ENCODE data around the gene RFNG.
A peak's percentile ranks its signal among the peaks of the same experiment; 100 is the strongest.
"Not testable (repeated sequence)": the region's sequence is repeated elsewhere in the genome, so short reads cannot be mapped to it uniquely, and the experiment has no call there.

The RFNG gene

GRCh38 chr17:82050152-82050760 is 1.4 kb downstream of the RFNG start:
- Mint-ChIP-seq H3K27ac (no peak overlapping the region), H3K9me3 (no peaks in the 10 kb centered on the region), H3K27me3 (ENCODE audit: low read depth) (no peaks in the 10 kb centered on the region), H3K4me3 (peak overlapping the region; percentile 88), H3K4me1 (ENCODE audit: low read depth) (peaks cover 11% of the 10 kb centered on the region), H3K36me3 (ENCODE audit: low read depth) (peaks cover 5% of the 10 kb centered on the region)

GRCh38 chr17:82049521-82049971 is 2.1 kb downstream of the RFNG start:
- Mint-ChIP-seq H3K27ac (peak overlapping the region; percentile 31), H3K9me3 (no peaks in the 10 kb centered on the region), H3K4me1 (ENCODE audit: low read depth) (peaks cover 11% of the 10 kb centered on the region), H3K4me3 (no peak overlapping the region), H3K36me3 (ENCODE audit: low read depth) (peaks cover 5% of the 10 kb centered on the region), H3K27me3 (ENCODE audit: low read depth) (no peaks in the 10 kb centered on the region)

DNA sequence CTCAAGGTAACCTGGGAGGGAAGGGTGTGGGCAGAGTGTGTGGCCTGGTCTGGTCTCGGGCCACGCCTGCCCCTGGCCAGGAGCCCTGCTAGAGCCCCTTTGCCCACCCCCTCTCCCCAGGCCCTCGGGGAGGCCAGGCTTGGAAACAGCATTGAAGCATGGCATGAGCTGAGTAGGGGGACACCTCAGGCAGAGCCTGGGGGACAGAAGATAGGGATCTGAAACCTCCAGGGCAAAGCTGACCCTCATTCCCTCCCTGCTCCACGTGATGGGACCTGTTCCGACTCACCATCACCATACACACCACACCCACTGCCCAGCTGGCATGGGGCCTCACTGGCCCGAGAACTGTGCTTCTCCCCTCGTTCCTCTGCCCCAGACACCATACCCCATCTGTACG is 2.5 kb downstream of the RFNG start:
- Mint-ChIP-seq H3K4me3 (no peak overlapping the region), H3K27ac (no peak overlapping the region), H3K27me3 (ENCODE audit: low read depth) (no peaks in the 10 kb centered on the region), H3K4me1 (ENCODE audit: low read depth) (peaks cover 11% of the 10 kb centered on the region), H3K36me3 (ENCODE audit: low read depth) (peaks cover 5% of the 10 kb centered on the region), H3K9me3 (no peaks in the 10 kb centered on the region)

GRCh38 chr17:82048571-82048971 is 3.0 kb downstream of the RFNG start:
- H3K9me3 Mint-ChIP-seq, result no peaks in the 10 kb centered on the region
- H3K36me3 Mint-ChIP-seq (ENCODE audit: low read depth), result peaks cover 5% of the 10 kb centered on the region
- H3K4me3 Mint-ChIP-seq, result no peak overlapping the region
- H3K4me1 Mint-ChIP-seq (ENCODE audit: low read depth), result peaks cover 11% of the 10 kb centered on the region
- H3K27ac Mint-ChIP-seq, result no peak overlapping the region
- no peaks in the 10 kb centered on the region for H3K27me3 Mint-ChIP-seq (ENCODE audit: low read depth)

DNA sequence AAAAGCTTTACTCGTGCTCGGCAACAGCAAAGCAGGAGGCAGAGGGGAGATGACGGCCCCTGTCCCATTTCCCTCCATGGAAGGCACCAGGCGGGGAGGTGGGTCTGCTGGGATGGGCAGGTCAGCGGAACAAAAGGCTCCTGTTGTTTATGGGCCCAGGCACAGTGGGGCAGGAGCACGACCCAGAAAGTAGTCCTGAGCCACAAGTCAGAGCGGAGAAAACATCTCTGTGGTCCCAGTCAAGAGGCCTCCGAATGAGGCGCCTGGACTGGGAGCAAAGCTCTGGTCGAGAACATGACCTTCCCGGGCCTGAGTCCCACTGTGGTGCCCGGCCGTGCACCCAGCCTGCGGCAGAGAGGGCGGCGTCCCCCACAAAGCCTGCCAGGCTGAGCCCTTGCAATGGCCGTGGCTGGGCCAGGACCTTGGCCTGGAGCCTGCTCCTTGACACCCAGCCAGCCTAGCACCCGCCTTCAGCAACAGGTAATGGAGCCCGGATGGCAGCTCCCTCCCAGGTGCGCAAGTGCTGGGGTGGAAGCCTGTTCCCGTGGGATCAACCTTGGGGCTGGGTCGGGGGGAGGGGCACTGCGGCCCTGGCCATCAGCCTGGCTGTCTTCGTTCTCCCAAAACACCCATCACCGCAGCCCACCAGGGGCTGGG is 3.6 kb downstream of the RFNG start:
- H3K36me3 Mint-ChIP-seq (ENCODE audit: low read depth), result peaks cover 5% of the 10 kb centered on the region
- peaks cover 9% of the 10 kb centered on the region for H3K4me1 Mint-ChIP-seq (ENCODE audit: low read depth)
- no peak overlapping the region for H3K27ac Mint-ChIP-seq
- H3K27me3 Mint-ChIP-seq (ENCODE audit: low read depth), result no peaks in the 10 kb centered on the region
- H3K9me3 Mint-ChIP-seq, result no peaks in the 10 kb centered on the region
- H3K4me3 Mint-ChIP-seq, result peak overlapping the region; percentile 40

- H3K36me3 Mint-ChIP-seq (ENCODE audit: low read depth), result peaks cover 5% of the 10 kb centered on the region
- H3K4me3 Mint-ChIP-seq, result peak overlapping the region; percentile 40
- no peaks in the 10 kb centered on the region for H3K9me3 Mint-ChIP-seq
- no peaks in the 10 kb centered on the region for H3K27me3 Mint-ChIP-seq (ENCODE audit: low read depth)
- H3K4me1 Mint-ChIP-seq (ENCODE audit: low read depth), result peaks cover 9% of the 10 kb centered on the region
- H3K27ac Mint-ChIP-seq, result no peak overlapping the region
Observed at GRCh38 chr17:82047379-82047778, 4.2 kb downstream of the RFNG start.

- Mint-ChIP-seq H3K9me3 (no peaks in the 10 kb centered on the region), H3K27me3 (ENCODE audit: low read depth) (no peaks in the 10 kb centered on the region), H3K36me3 (ENCODE audit: low read depth) (peaks cover 5% of the 10 kb centered on the region), H3K27ac (no peak overlapping the region), H3K4me3 (no peak overlapping the region), H3K4me1 (ENCODE audit: low read depth) (peaks cover 9% of the 10 kb centered on the region)
Observed at GRCh38 chr17:82046903-82047302, 4.7 kb downstream of the RFNG start.

DNA sequence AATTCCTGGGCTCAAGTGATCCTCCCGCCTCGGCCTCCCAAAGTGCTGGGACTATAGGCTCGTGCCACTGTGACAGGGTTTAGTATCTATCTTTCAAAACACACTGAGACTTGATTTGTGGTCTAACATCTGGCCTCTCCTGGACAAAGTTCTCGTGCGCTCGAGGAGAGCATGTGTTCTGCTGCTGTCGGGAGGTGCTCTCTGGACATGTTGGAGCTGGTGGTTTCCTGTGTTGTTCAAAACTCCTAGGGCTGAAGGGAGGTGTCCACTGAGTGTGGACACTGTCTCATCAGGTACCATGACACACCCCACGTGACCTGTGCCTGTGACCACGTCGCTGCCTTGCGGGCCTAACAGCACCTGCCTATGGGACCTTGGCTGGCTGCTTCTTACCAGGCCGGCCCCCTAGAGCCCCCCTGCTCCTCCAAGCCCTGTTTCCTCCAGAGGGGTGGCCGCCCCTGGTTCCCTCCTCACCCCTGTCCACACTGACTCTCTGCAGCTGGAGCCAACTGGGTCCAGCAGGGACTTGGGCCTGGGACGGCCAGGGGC is 5.6 kb downstream of the RFNG start:
- Mint-ChIP-seq H3K4me3 (no peak overlapping the region), H3K36me3 (ENCODE audit: low read depth) (peaks cover 5% of the 10 kb centered on the region), H3K4me1 (ENCODE audit: low read depth) (peaks cover 9% of the 10 kb centered on the region), H3K27ac (no peak overlapping the region), H3K27me3 (ENCODE audit: low read depth) (no peaks in the 10 kb centered on the region), H3K9me3 (no peaks in the 10 kb centered on the region)

GRCh38 chr17:82043507-82043906 is 8.1 kb downstream of the RFNG start:
- peaks cover 5% of the 10 kb centered on the region for H3K36me3 Mint-ChIP-seq (ENCODE audit: low read depth)
- H3K27me3 Mint-ChIP-seq (ENCODE audit: low read depth), result no peaks in the 10 kb centered on the region
- no peaks in the 10 kb centered on the region for H3K9me3 Mint-ChIP-seq
- H3K27ac Mint-ChIP-seq, result no peak overlapping the region
- H3K4me3 Mint-ChIP-seq, result no peak overlapping the region
- peaks cover 10% of the 10 kb centered on the region for H3K4me1 Mint-ChIP-seq (ENCODE audit: low read depth)

GRCh38 chr17:82042649-82043048 is 9.0 kb downstream of the RFNG start:
- no peaks in the 10 kb centered on the region for H3K9me3 Mint-ChIP-seq
- peaks cover 4% of the 10 kb centered on the region for H3K27me3 Mint-ChIP-seq (ENCODE audit: low read depth)
- peaks cover 3% of the 10 kb centered on the region for H3K36me3 Mint-ChIP-seq (ENCODE audit: low read depth)
- no peak overlapping the region for H3K4me3 Mint-ChIP-seq
- peaks cover 13% of the 10 kb centered on the region for H3K4me1 Mint-ChIP-seq (ENCODE audit: low read depth)
- no peak overlapping the region for H3K27ac Mint-ChIP-seq

- Mint-ChIP-seq H3K9me3 (no peaks in the 10 kb centered on the region), H3K36me3 (ENCODE audit: low read depth) (no peaks in the 10 kb centered on the region), H3K27ac (no peak overlapping the region), H3K4me1 (ENCODE audit: low read depth) (peaks cover 11% of the 10 kb centered on the region), H3K27me3 (ENCODE audit: low read depth) (peaks cover 4% of the 10 kb centered on the region), H3K4me3 (no peak overlapping the region)
Observed at GRCh38 chr17:82041144-82041814, 10.3 kb downstream of the RFNG start.

- Mint-ChIP-seq H3K27me3 (ENCODE audit: low read depth) (peaks cover 4% of the 10 kb centered on the region), H3K27ac (no peak overlapping the region), H3K36me3 (ENCODE audit: low read depth) (peaks cover 7% of the 10 kb centered on the region), H3K9me3 (no peaks in the 10 kb centered on the region), H3K4me1 (ENCODE audit: low read depth) (peaks cover 14% of the 10 kb centered on the region), H3K4me3 (no peak overlapping the region)
Observed at GRCh38 chr17:82039695-82040299, 11.8 kb downstream of the RFNG start.

- H3K4me3 Mint-ChIP-seq; H3K27me3 Mint-ChIP-seq (ENCODE audit: low read depth); H3K27ac Mint-ChIP-seq; H3K9me3 Mint-ChIP-seq; H3K36me3 Mint-ChIP-seq (ENCODE audit: low read depth): not testable (repeated sequence)
- peaks cover 14% of the 10 kb centered on the region for H3K4me1 Mint-ChIP-seq (ENCODE audit: low read depth)
Observed at GRCh38 chr17:82038796-82039409, 12.7 kb downstream of the RFNG start.

GRCh38 chr17:82037889-82038195 is 13.8 kb downstream of the RFNG start:
- H3K27me3 Mint-ChIP-seq (ENCODE audit: low read depth), result peaks cover 4% of the 10 kb centered on the region
- H3K27ac Mint-ChIP-seq, result peak overlapping the region; percentile 94
- H3K4me3 Mint-ChIP-seq, result peak overlapping the region; percentile 88
- peaks cover 15% of the 10 kb centered on the region for H3K4me1 Mint-ChIP-seq (ENCODE audit: low read depth)
- no peaks in the 10 kb centered on the region for H3K9me3 Mint-ChIP-seq
- H3K36me3 Mint-ChIP-seq (ENCODE audit: low read depth), result peaks cover 7% of the 10 kb centered on the region
